Right lobe of liver (tissue), 6 donors: ENCODE results near the gene LIMCH1. TPM values are rescaled to one million over a fixed set of nuclear protein-coding genes. Genes with fewer than 3 reads are reported as not detected.
A peak's percentile ranks its signal among the peaks of the same experiment; 100 is the strongest.
"Not testable (repeated sequence)": the region's sequence is repeated elsewhere in the genome, so short reads cannot be mapped to it uniquely, and the experiment has no call there.

Experiments used
- ATAC-seq, 4 donors: fragments of 200-7000 bp; cut with Tn5 transposase; one replicate each; pipeline ENCODE4 v1.9.1; 2020; ENCODE audit warnings: mild to moderate bottlenecking in 4 of 4, moderate library complexity in 4 of 4
- DNase-seq, 3 donors: peaks; one replicate each; pipeline ENCODE4 v3.0.0-alpha.2; 2020
- H3K27ac ChIP-seq, 3 donors: fragments of 200-600 bp; one replicate each; pipeline ENCODE4 v1.8.0; 2022
- H3K27me3 ChIP-seq, 2 donors: fragments of 200-600 bp; one replicate each; pipeline ENCODE4 v1.8.0; 2022
- H3K36me3 ChIP-seq, 4 donors: fragments of 200-600 bp; sonication (generic) in 1 of 4; one replicate each; pipeline versions ENCODE4 v1.5.1 to v1.8.0; 2017 to 2022; ENCODE audit warnings: control low read depth in 1 of 4
- H3K4me1 ChIP-seq, 4 donors: fragments of 200-600 bp; sonication (generic) in 1 of 4; one replicate each; pipeline versions ENCODE4 v1.5.1 to v1.8.0; 2017 to 2022; ENCODE audit warnings: control low read depth in 1 of 4
- H3K4me3 ChIP-seq, 3 donors: fragments of 200-600 bp; one replicate each; pipeline ENCODE4 v1.8.0; 2022
- H3K9me3 ChIP-seq, 4 donors: fragments of 200-600 bp; sonication (generic) in 1 of 4; one replicate each; pipeline versions ENCODE4 v1.5.1 to v1.8.0; 2017 to 2022; ENCODE audit warnings: control low read depth in 1 of 4
- CTCF ChIP-seq, 4 donors: fragments of 200-600 bp in 3 of 4; fragments of 450-650 bp in 1 of 4; IDR thresholded peaks; one replicate each; pipeline versions ENCODE4 v1.5.1 to v1.8.0; 2016 to 2022; ENCODE audit warnings: antibody characterized with exemption in 4 of 4, mild to moderate bottlenecking in 2 of 4
- POLR2A ChIP-seq: fragments of 450-650 bp; IDR thresholded peaks from one replicate; pipeline ENCODE4 v1.6.1; 2017; ENCODE audit warnings: antibody characterized with exemption, mild to moderate bottlenecking
- WGBS: methylation state at CpG from one replicate; pipeline ENCODE4 v1.1.6; 2018; ENCODE audit warnings: low coverage, low lambda C conversion rate; ENCODE audit not compliant: insufficient coverage; ENCODE audit errors: missing lambda C conversion rate; 5-methylcytosine and 5-hydroxymethylcytosine counted together
- intact Hi-C, 2 donors: fragments of 100-400 bp; cut with DNase I; formaldehyde crosslinking; loops; one replicate each; pipeline versions ENCODE4 v1.11.2 to v1.14.1; 2022
- total RNA-seq, 6 experiments: library from RNA; depleted of rRNA in 2 of 6; stranded (reverse); fragments of >200 nt in 2 of 6; fragmentation: NEBNext Ultra II Directional in 3 of 6; extraction: Animal tissue kit (Norgen Biotek cat#: 25700) in 3 of 6; gene quantifications; one replicate each; pipeline versions ENCODE4 v1.1.0 to v1.2.4, GENCODE V29; 2016 to 2023
- donor health status: DM: no; HTN: yes; CAD: no.
- donor health status: DM: no; HTN: no; CAD: no.
- donor health status: DM: no; HTN: no; CAD: no.
- donor health status: DM: no; HTN: yes; CAD: no.
- donor health status: DM: no; HTN: yes; CAD: no.

Gene LIMCH1
- total RNA-seq, 6 experiments from 2014 or later: 8.3 to 26.9 (median 12.9) TPM

GRCh38 chr4:41638203-41638602, 100.2 kb downstream of the LIMCH1 start:
- Histone ChIP-seq H3K36me3 (no peaks in the 10 kb centered on the region), H3K4me1 (no peaks in the 10 kb centered on the region), H3K27me3 (no peaks in the 10 kb centered on the region), H3K4me3 (no peak overlapping the region), H3K27ac (no peak overlapping the region), H3K9me3 (no peaks in the 10 kb centered on the region)
- no peak for DNase-seq
- ATAC-seq: no peak
- intact Hi-C loops: no loop called here
- TF ChIP-seq CTCF (IDR thresholded peaks at IDR 0.05): no peak
- no peak for TF ChIP-seq POLR2A
- 89% methylated on average over 3 of the region's 3 CpGs for WGBS

GRCh38 chr4:41638866-41639265, 100.9 kb downstream of the LIMCH1 start:
- ATAC-seq (no peak), DNase-seq (no peak)
- Histone ChIP-seq H3K27ac (no peak overlapping the region), H3K4me1 (peaks cover 0 to 6% (median 0%) of the 10 kb centered on the region in 4 donors), H3K36me3 (no peaks in the 10 kb centered on the region), H3K27me3 (no peaks in the 10 kb centered on the region), H3K9me3 (no peaks in the 10 kb centered on the region), H3K4me3 (no peak overlapping the region)
- TF ChIP-seq POLR2A (no peak), CTCF (IDR thresholded peaks at IDR 0.05) (no peak)
- intact Hi-C loops: no loop called here
- WGBS: 67% methylated on average over 4 of the region's 4 CpGs

- intact Hi-C loops: no loop called here
- TF ChIP-seq POLR2A: no peak
- no peak for TF ChIP-seq CTCF (IDR thresholded peaks at IDR 0.05)
- H3K9me3 ChIP-seq: no peaks in the 10 kb centered on the region
- no peaks in the 10 kb centered on the region for H3K36me3 ChIP-seq
- no peak overlapping the region for H3K27ac ChIP-seq
- peaks cover 0 to 10% (median 0%) of the 10 kb centered on the region in 4 donors for H3K4me1 ChIP-seq
- no peak overlapping the region for H3K4me3 ChIP-seq
- no peak for DNase-seq
- no peak for ATAC-seq
- 40% methylated on average over 1 of the region's 1 CpG for WGBS
- no peaks in the 10 kb centered on the region for H3K27me3 ChIP-seq
Measured at GRCh38 chr4:41639291-41639690, 101.3 kb downstream of the LIMCH1 start.

GRCh38 chr4:41640906-41641305, 102.9 kb downstream of the LIMCH1 start:
- Histone ChIP-seq H3K27me3 (no peaks in the 10 kb centered on the region), H3K9me3 (no peaks in the 10 kb centered on the region), H3K4me1 (peaks cover 0 to 12% (median 0%) of the 10 kb centered on the region in 4 donors), H3K4me3 (no peak overlapping the region), H3K27ac (no peak overlapping the region), H3K36me3 (no peaks in the 10 kb centered on the region)
- no peak for DNase-seq
- peak in 1 of 4 donors; percentile 10 for ATAC-seq
- intact Hi-C loops: loop anchor here in 1 of 2 donors (10.0 kb wide), 1 partner anchor 356 kb away; no protein-coding TSS in a partner anchor
- no peak for TF ChIP-seq POLR2A
- TF ChIP-seq CTCF (IDR thresholded peaks at IDR 0.05): no peak
- WGBS: 77% methylated on average over 6 of the region's 6 CpGs

GRCh38 chr4:41642746-41643145, 104.8 kb downstream of the LIMCH1 start:
- WGBS: no CpG with 5 or more reads among the region's 1 CpG
- not testable (repeated sequence) for DNase-seq, H3K36me3 ChIP-seq, H3K27ac ChIP-seq, H3K27me3 ChIP-seq, ATAC-seq, H3K9me3 ChIP-seq, H3K4me3 ChIP-seq
- H3K4me1 ChIP-seq: peaks cover 0 to 12% (median 0%) of the 10 kb centered on the region in 4 donors
- intact Hi-C loops: loop anchor here in 1 of 2 donors (10.0 kb wide), 1 partner anchor 358 kb away; no protein-coding TSS in a partner anchor
